Stimulated activated naive B cell treated with anti-CD40 and anti-IgM and Interleukin-4, amounts not matched to agents 10 μg/mL and 1 μg/mL and 100 μg/mL, for 72 hours (primary cell): Measurements from ENCODE around the gene NRXN3.

Source experiments
- ATAC-seq, 2 donors: fragments of 150-1000 bp; cut with Tn5 transposase; replicated peaks; 2 replicates each; pipeline ENCODE4 v1.10.0; 2021; ENCODE audit warnings: moderate library complexity in 1 of 2
- DNase-seq: peaks from one replicate; pipeline ENCODE4 v3.0.0; 2021
- H3K27ac Mint-ChIP-seq: one replicate; pipeline ENCODE4 v1.8.0; 2022; ENCODE audit warnings: mild to moderate bottlenecking, mixed read lengths
- H3K27me3 Mint-ChIP-seq, 2 donors: one replicate each; pipeline ENCODE4 v1.8.0; 2022; ENCODE audit warnings: mixed read lengths in 2 of 2
- H3K36me3 Mint-ChIP-seq, 2 donors: one replicate each; pipeline ENCODE4 v1.8.0; 2022; ENCODE audit warnings: mixed read lengths in 2 of 2, mild to moderate bottlenecking in 1 of 2
- H3K4me1 Mint-ChIP-seq, 2 donors: one replicate each; pipeline ENCODE4 v1.8.0; 2022; ENCODE audit warnings: mixed read lengths in 2 of 2, mild to moderate bottlenecking in 1 of 2
- H3K4me3 Mint-ChIP-seq, 2 donors: one replicate each; pipeline ENCODE4 v1.8.0; 2022; ENCODE audit warnings: mild to moderate bottlenecking in 2 of 2, mixed read lengths in 2 of 2, moderate library complexity in 1 of 2
- H3K9me3 Mint-ChIP-seq, 2 donors: one replicate each; pipeline ENCODE4 v1.8.0; 2022; ENCODE audit warnings: mixed read lengths in 2 of 2, mild to moderate bottlenecking in 1 of 2

NRXN3 gene

DNA sequence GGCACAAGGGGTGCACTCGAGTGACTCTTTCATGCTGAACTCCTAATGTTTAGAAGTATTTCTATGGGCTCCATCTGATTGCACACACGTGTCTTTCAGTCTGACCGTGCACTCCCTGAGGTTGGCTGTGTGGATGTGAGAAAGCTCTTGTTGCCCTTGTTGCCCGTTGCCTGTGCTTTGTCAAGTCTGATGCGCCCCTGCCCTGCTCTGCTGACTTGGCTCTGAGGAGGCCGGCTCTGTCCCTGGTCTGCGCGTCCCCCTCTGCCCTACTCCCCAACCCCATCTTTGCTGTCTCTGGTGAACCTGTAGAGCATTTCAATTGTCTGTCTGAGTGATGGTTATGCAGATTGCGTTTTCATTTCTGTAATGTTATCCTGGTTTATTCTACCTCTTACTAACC, 802.3 kb downstream of the NRXN3 start:
- Mint-ChIP-seq H3K36me3 (no peaks in the 10 kb centered on the region), H3K4me3 (no peak overlapping the region), H3K9me3 (no peaks in the 10 kb centered on the region), H3K27ac (no peak overlapping the region), H3K27me3 (no peaks in the 10 kb centered on the region), H3K4me1 (no peaks in the 10 kb centered on the region)
- ATAC-seq: no peak
- DNase-seq: no peak

GRCh38 chr14:78974691-78975090, 804.5 kb downstream of the NRXN3 start:
- Mint-ChIP-seq H3K4me1 (no peaks in the 10 kb centered on the region), H3K27ac (no peak overlapping the region), H3K4me3 (no peak overlapping the region), H3K9me3 (no peaks in the 10 kb centered on the region), H3K27me3 (no peaks in the 10 kb centered on the region), H3K36me3 (no peaks in the 10 kb centered on the region)
- DNase-seq (no peak), ATAC-seq (no peak)

DNA sequence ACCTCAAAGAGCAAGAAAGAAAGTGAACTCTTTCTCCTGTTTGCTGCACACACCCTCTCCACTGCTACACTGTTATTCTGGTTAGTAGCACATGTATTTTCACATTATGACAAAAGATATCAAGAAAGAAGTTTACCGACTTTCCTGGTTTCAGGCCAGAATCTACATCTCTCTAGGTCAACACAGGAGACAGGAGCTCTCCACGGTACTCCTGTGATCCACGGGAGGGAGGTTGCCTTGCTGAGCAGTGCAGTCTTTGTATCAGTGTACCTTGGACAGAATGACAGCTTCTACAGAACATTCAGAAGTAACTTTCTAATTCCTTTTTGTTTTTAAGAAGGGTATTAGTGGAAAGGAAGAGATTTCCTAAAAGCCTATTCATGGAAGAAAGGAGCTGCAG, 805.6 kb downstream of the NRXN3 start:
- no peaks in the 10 kb centered on the region for H3K36me3 Mint-ChIP-seq
- H3K27ac Mint-ChIP-seq: no peak overlapping the region
- H3K4me1 Mint-ChIP-seq: no peaks in the 10 kb centered on the region
- ATAC-seq: no peak
- DNase-seq: no peak
- peaks cover 0 to 5% of the 10 kb centered on the region in 2 donors for H3K27me3 Mint-ChIP-seq
- no peak overlapping the region for H3K4me3 Mint-ChIP-seq
- no peaks in the 10 kb centered on the region for H3K9me3 Mint-ChIP-seq

GRCh38 chr14:78978896-78979295, 808.7 kb downstream of the NRXN3 start:
- Mint-ChIP-seq H3K36me3 (no peaks in the 10 kb centered on the region), H3K27ac (no peak overlapping the region), H3K27me3 (peaks cover 0 to 5% of the 10 kb centered on the region in 2 donors), H3K4me3 (no peak overlapping the region), H3K9me3 (no peaks in the 10 kb centered on the region), H3K4me1 (no peaks in the 10 kb centered on the region)
- no peak for ATAC-seq
- DNase-seq: no peak

DNA sequence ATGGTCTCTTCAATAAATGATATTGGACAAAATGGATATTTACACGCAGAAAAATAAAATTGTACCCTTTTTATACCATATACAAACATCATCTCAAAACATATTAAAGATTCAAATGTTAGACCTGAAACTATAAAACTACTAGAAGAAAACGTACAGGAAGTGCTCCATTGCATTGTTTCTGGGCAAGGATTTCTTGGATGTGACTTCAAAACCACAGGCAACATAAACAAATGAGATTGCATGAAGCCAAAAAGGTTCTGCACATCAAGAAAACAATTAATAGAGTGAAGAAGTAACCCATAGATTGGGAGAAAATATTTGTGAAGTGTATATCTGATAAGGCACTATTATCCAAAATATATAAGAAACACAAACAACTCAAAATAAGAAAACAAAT, 812.4 kb downstream of the NRXN3 start:
- Mint-ChIP-seq H3K27ac (no peak overlapping the region), H3K27me3 (peaks cover 0 to 6% of the 10 kb centered on the region in 2 donors), H3K4me1 (no peaks in the 10 kb centered on the region), H3K36me3 (no peaks in the 10 kb centered on the region), H3K9me3 (no peaks in the 10 kb centered on the region), H3K4me3 (no peak overlapping the region)
- ATAC-seq (no peak), DNase-seq (no peak)

- DNase-seq (no peak), ATAC-seq (no peak)
- Mint-ChIP-seq H3K9me3 (no peaks in the 10 kb centered on the region), H3K27ac (no peak overlapping the region), H3K27me3 (peaks cover 0 to 11% of the 10 kb centered on the region in 2 donors), H3K4me3 (no peak overlapping the region), H3K36me3 (no peaks in the 10 kb centered on the region), H3K4me1 (no peaks in the 10 kb centered on the region)
These were observed 813.0 kb downstream of the NRXN3 start for GRCh38 chr14:78983126-78983525.

DNA sequence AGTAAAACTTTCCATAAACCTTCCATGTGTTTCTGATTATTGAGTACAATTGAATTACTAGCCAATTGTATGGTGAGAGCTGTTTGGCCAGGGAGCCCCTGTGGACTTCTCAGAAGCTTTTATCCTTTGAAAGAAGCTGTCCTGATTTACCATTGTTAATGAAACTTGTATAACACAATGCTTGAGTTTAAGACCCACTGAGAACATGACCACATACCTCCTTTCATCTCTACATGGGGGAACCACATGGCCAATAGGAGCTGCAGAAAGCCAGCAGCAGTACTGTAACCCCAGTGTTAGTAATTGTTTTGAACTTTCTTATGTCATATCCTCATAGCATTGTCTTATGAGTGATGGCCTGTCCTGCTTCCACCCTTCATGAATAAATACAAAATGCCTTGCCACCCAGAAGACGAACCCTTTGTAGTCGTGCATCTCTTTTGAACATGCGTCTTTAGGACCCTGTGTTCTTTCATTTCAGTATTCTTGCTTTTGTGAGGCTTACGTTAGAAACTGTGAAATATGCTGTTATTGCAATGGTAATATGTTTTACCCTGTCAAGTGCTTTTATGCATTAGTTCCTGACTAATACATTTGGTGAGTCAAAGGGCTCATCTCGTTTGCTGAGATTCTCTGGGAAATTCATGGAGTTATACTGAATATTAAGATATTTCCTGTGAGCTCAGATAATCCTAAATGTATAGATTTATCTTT, 815.7 kb downstream of the NRXN3 start:
- H3K36me3 Mint-ChIP-seq: no peaks in the 10 kb centered on the region
- ATAC-seq (no peak), DNase-seq (no peak)
- H3K9me3 Mint-ChIP-seq: no peaks in the 10 kb centered on the region
- no peaks in the 10 kb centered on the region for H3K4me1 Mint-ChIP-seq
- H3K4me3 Mint-ChIP-seq: no peak overlapping the region
- no peak overlapping the region for H3K27ac Mint-ChIP-seq
- peaks cover 0 to 5% of the 10 kb centered on the region in 2 donors for H3K27me3 Mint-ChIP-seq

DNA sequence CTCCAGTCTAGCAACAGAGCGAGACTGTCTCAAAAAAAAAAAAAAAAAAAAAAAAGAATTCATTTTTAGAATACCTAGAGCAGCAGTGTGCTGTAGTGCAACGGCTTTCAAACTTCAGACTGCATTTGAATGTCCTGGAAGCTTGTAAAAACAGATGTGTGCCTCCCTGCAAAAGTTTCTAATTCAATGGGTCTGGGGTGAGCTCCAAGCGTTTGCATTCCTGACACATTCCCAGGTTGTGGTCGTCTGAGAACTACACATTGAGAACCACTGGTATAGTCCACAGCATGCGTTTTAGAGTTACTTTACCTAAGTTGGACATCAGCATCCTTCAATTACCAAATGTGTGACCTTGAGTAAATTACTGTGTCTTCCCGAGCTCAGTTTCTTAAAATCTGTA, 816.8 kb downstream of the NRXN3 start:
- H3K36me3 Mint-ChIP-seq: no peaks in the 10 kb centered on the region
- peaks cover 0 to 5% of the 10 kb centered on the region in 2 donors for H3K27me3 Mint-ChIP-seq
- H3K4me1 Mint-ChIP-seq: no peaks in the 10 kb centered on the region
- no peak overlapping the region for H3K27ac Mint-ChIP-seq
- no peak for ATAC-seq
- no peak overlapping the region for H3K4me3 Mint-ChIP-seq
- H3K9me3 Mint-ChIP-seq: no peaks in the 10 kb centered on the region
- no peak for DNase-seq

DNA sequence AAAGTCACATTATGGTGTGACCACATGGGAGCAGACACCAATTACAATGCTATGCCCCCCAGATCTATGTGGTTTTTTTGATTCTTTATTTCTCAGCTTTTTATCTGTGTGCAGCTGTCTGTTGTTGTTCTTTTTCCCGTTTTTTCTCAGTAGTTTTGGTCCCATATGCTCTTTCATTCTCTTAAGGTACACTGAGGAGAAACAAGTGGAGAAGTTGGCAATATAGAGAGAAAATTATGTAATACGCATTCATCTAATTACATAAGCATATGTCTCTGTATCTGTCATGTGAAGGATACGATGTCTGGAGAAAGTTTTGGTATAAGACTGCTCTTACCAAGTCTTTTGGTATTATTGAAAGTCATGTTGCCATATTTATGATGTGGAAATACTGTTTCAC, 819.0 kb downstream of the NRXN3 start:
- ATAC-seq: no peak
- no peak for DNase-seq
- H3K36me3 Mint-ChIP-seq: no peaks in the 10 kb centered on the region
- no peaks in the 10 kb centered on the region for H3K4me1 Mint-ChIP-seq
- H3K9me3 Mint-ChIP-seq: no peaks in the 10 kb centered on the region
- no peak overlapping the region for H3K4me3 Mint-ChIP-seq
- H3K27ac Mint-ChIP-seq: no peak overlapping the region
- H3K27me3 Mint-ChIP-seq: peaks cover 0 to 10% of the 10 kb centered on the region in 2 donors

GRCh38 chr14:78992867-78993266, 822.7 kb downstream of the NRXN3 start:
- Mint-ChIP-seq H3K4me1 (no peaks in the 10 kb centered on the region), H3K4me3 (no peak overlapping the region), H3K27me3 (peaks cover 0 to 6% of the 10 kb centered on the region in 2 donors), H3K9me3 (no peaks in the 10 kb centered on the region), H3K36me3 (no peaks in the 10 kb centered on the region), H3K27ac (no peak overlapping the region)
- ATAC-seq (no peak), DNase-seq (no peak)

DNA sequence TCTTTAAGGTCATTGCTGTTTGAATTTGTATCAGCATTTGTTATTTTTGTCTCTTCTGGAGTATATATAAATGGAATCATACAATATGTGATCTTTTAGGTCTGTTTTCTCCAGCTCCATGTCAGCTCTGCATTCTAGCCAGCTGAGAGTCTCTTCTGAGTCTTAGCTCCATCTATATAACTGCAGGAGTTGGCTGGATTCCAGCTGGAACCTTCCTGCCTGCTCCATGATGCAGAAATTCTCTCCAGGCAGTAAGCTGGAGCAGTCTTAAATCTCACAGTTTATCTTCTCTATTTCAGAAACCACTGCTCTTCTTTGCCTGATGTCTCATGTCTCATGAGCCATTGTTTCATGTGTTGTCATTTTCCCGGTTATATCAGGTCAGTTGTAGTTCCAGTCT, 827.6 kb downstream of the NRXN3 start:
- Mint-ChIP-seq H3K27ac (no peak overlapping the region), H3K27me3 (peaks cover 3 to 5% of the 10 kb centered on the region in 2 donors)

GRCh38 chr14:79009286-79009685, 839.1 kb downstream of the NRXN3 start:
- no peaks in the 10 kb centered on the region for H3K4me1 Mint-ChIP-seq
- ATAC-seq: no peak
- no peaks in the 10 kb centered on the region for H3K9me3 Mint-ChIP-seq
- DNase-seq: no peak
- H3K36me3 Mint-ChIP-seq: no peaks in the 10 kb centered on the region
- H3K27me3 Mint-ChIP-seq: peaks cover 0 to 15% of the 10 kb centered on the region in 2 donors
- no peak overlapping the region for H3K4me3 Mint-ChIP-seq
- no peak overlapping the region for H3K27ac Mint-ChIP-seq

More for the DNA sequence above, 827.6 kb downstream of the NRXN3 start:
- Mint-ChIP-seq H3K4me1 (no peaks in the 10 kb centered on the region), H3K9me3 (peaks cover 0 to 4% of the 10 kb centered on the region in 2 donors), H3K36me3 (no peaks in the 10 kb centered on the region), H3K4me3 (no peak overlapping the region)
- no peak for DNase-seq
- ATAC-seq: no peak

DNA sequence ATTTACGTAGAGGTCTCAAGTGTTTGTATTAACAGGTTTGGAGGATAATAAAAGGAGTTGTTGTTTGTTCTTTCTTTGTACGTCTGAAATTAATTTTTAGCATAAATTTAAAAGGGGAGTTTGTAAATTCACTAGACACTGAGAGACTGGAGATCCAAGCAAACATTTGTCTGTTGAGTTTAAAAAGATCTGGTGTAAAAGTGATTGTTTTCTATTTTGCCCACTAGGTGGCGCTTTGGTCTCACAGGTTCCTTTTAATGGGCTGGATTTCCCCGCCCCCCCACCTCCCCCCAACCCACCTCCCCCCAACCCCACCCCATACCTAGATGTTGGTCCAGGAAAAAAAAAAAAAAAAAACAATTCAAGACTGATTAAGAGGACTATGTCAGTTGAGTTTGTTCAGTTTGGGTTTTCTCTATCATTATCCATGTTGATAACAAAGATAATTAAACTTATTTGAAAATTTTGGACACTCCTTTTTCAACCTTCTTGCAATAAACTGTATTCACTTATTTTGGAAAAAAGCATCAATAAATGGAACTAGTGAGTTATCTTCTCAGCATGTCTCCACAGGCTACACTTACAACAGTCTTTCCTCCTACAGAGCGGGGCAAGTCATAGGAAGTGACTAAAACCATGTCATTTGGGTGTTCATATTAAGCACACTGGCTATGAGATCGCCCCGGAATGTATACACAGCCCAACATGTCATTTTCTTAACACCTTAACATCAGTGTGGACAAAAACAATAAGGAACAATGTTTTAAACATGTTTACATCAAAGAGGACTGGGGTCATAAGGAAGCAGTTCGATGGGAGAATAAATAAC, 841.1 kb downstream of the NRXN3 start:
- no peak overlapping the region for H3K27ac Mint-ChIP-seq
- no peak overlapping the region for H3K4me3 Mint-ChIP-seq
- no peak for DNase-seq
- H3K27me3 Mint-ChIP-seq: peaks cover 0 to 6% of the 10 kb centered on the region in 2 donors
- peaks cover 0 to 3% of the 10 kb centered on the region in 2 donors for H3K9me3 Mint-ChIP-seq
- ATAC-seq: no peak
- no peaks in the 10 kb centered on the region for H3K4me1 Mint-ChIP-seq
- H3K36me3 Mint-ChIP-seq: no peaks in the 10 kb centered on the region

- Mint-ChIP-seq H3K27ac (no peak overlapping the region), H3K9me3 (peaks cover 0 to 3% of the 10 kb centered on the region in 2 donors), H3K36me3 (no peaks in the 10 kb centered on the region), H3K4me3 (no peak overlapping the region), H3K27me3 (peaks cover 0 to 6% of the 10 kb centered on the region in 2 donors), H3K4me1 (no peaks in the 10 kb centered on the region)
- no peak for DNase-seq
- ATAC-seq: no peak
These were observed 841.7 kb downstream of the NRXN3 start for GRCh38 chr14:79011920-79012204.

- no peak overlapping the region for H3K4me3 Mint-ChIP-seq
- no peak overlapping the region for H3K27ac Mint-ChIP-seq
- no peaks in the 10 kb centered on the region for H3K27me3 Mint-ChIP-seq
- no peaks in the 10 kb centered on the region for H3K36me3 Mint-ChIP-seq
- no peaks in the 10 kb centered on the region for H3K4me1 Mint-ChIP-seq
- H3K9me3 Mint-ChIP-seq: peaks cover 0 to 3% of the 10 kb centered on the region in 2 donors
- DNase-seq (no peak), ATAC-seq (no peak)
These were observed 846.8 kb downstream of the NRXN3 start for GRCh38 chr14:79016828-79017505.
